B cell (primary cell): ENCODE measurements around the gene EPN1. TPM values are rescaled to one million over a fixed set of nuclear protein-coding genes. Genes with fewer than 3 reads are reported as not detected.
A peak's percentile ranks its signal among the peaks of the same experiment; 100 is the strongest.

ENCODE experiments used
- ATAC-seq: fragments of 200-7000 bp; cut with Tn5 transposase; one replicate; pipeline ENCODE4 v1.10.0; 2021; ENCODE audit warnings: low read depth, mild to moderate bottlenecking, moderate number of reproducible peaks, moderate library complexity
- CTCF ChIA-PET: fragments of 350-600 bp; sonication (Branson Sonifier 250); formaldehyde crosslinking; loops from one replicate; lab custom pipeline; 2021; ENCODE audit warnings: antibody characterized with exemption, inconsistent platforms; lab: Charles Lee
- POLR2A ChIA-PET: fragments of 350-600 bp; sonication (Branson Sonifier 250); formaldehyde crosslinking; loops from one replicate; lab custom pipeline; 2021; ENCODE audit warnings: antibody characterized with exemption; lab: Charles Lee
- DNase-seq: peaks from one replicate; pipeline ENCODE4 v3.0.0; 2013
- H2AFZ ChIP-seq: 2 replicates; pipeline ENCODE4 v1.6.1; 2012; ENCODE audit warnings: mild to moderate bottlenecking, low read depth, low read length; ENCODE audit not compliant: insufficient read depth, poor library complexity, severe bottlenecking
- H3K27ac ChIP-seq, 2 donors: 1 replicate in 1 of 2; 2 replicates in 1 of 2; pipeline ENCODE4 v1.5.1; 2012 to 2013; ENCODE audit warnings: low read length in 2 of 2, mild to moderate bottlenecking in 2 of 2, moderate library complexity in 1 of 2
- H3K27me3 ChIP-seq, 4 experiments: fragments of 200-600 bp in 1 of 4; sonication (generic) in 1 of 4; replicated peaks in 1 of 4; 1 replicate in 2 of 4; 2 replicates in 2 of 4; pipeline versions ENCODE4 v1.6.1 to v1.7.0; 2013 to 2016; ENCODE audit warnings: low read length in 3 of 4, mild to moderate bottlenecking in 2 of 4, mixed read lengths in 1 of 4, moderate library complexity in 1 of 4; ENCODE audit not compliant: insufficient read depth in 4 of 4, control insufficient read depth in 3 of 4; ENCODE audit errors: control extremely low read depth in 1 of 4
- H3K36me3 ChIP-seq, 2 experiments: replicated peaks in 1 of 2; 1 replicate in 1 of 2; 2 replicates in 1 of 2; pipeline versions ENCODE4 v1.6.1 to v1.7.1; 2013; ENCODE audit warnings: low read length in 1 of 2; ENCODE audit not compliant: insufficient read depth in 2 of 2, control insufficient read depth in 1 of 2; ENCODE audit errors: control extremely low read depth in 1 of 2, extremely low read depth in 1 of 2
- H3K4me1 ChIP-seq, 2 donors: fragments of 200-600 bp in 1 of 2; sonication (generic) in 1 of 2; 1 replicate in 1 of 2; 2 replicates in 1 of 2; pipeline versions ENCODE4 v1.5.1 to v1.6.1; 2013 to 2017; ENCODE audit warnings: low read length in 2 of 2; ENCODE audit not compliant: control insufficient read depth in 2 of 2, insufficient read depth in 2 of 2
- H3K4me2 ChIP-seq: replicated peaks from 2 replicates; pipeline ENCODE3; 2012; ENCODE audit warnings: mild to moderate bottlenecking, low read depth, low read length; ENCODE audit not compliant: poor library complexity, severe bottlenecking
- H3K4me3 ChIP-seq, 5 experiments: fragments of 200-600 bp in 1 of 5; sonication (generic) in 1 of 5; 1 replicate in 3 of 5; 2 replicates in 2 of 5; pipeline versions ENCODE4 v1.5.1 to v1.7.0; 2011 to 2016; ENCODE audit warnings: low read length in 4 of 5, mild to moderate bottlenecking in 4 of 5, low read depth in 2 of 5, control low read depth in 1 of 5, moderate library complexity in 1 of 5; ENCODE audit not compliant: insufficient read depth in 1 of 5; ENCODE audit errors: control extremely low read depth in 1 of 5, extremely low read depth in 1 of 5
- H3K79me2 ChIP-seq: fragments of 200-600 bp; sonication (generic); one replicate; pipeline ENCODE4 v1.6.0; 2016; ENCODE audit warnings: low read length; ENCODE audit not compliant: control insufficient read depth, insufficient read depth
- H3K9ac ChIP-seq: fragments of 200-600 bp; sonication (generic); 2 replicates; pipeline ENCODE4 v1.6.1; 2017; ENCODE audit warnings: mild to moderate bottlenecking, low read length, moderate library complexity
- H3K9me3 ChIP-seq, 3 donors: one replicate each; pipeline versions ENCODE4 v1.6.1 to v1.7.1; 2013; ENCODE audit warnings: low read length in 2 of 3; ENCODE audit not compliant: control insufficient read depth in 2 of 3, insufficient read depth in 1 of 3; ENCODE audit errors: control extremely low read depth in 1 of 3
- H4K20me1 ChIP-seq: 2 replicates; pipeline ENCODE4 v1.6.0; 2012; ENCODE audit warnings: mild to moderate bottlenecking, low read length; ENCODE audit not compliant: insufficient read depth, control insufficient read depth, poor library complexity, severe bottlenecking
- H3K27ac Mint-ChIP-seq: one replicate; pipeline ENCODE4 v1.8.0; 2021; ENCODE audit warnings: mixed read lengths
- H3K27me3 Mint-ChIP-seq: one replicate; pipeline ENCODE4 v1.8.0; 2021; ENCODE audit warnings: mixed read lengths
- H3K4me1 Mint-ChIP-seq: one replicate; pipeline ENCODE4 v1.8.0; 2021; ENCODE audit warnings: mixed read lengths
- H3K4me3 Mint-ChIP-seq: one replicate; pipeline ENCODE4 v1.8.0; 2021; ENCODE audit warnings: mixed read lengths
- H3K9me3 Mint-ChIP-seq: one replicate; pipeline ENCODE4 v1.8.0; 2022; ENCODE audit warnings: mixed read lengths; ENCODE audit not compliant: insufficient read depth
- CTCF ChIP-seq: fragments of 200-600 bp; IDR thresholded peaks from one replicate; pipeline ENCODE4 v1.8.0; 2022; ENCODE audit warnings: antibody characterized with exemption, mild to moderate bottlenecking
- EZH2 ChIP-seq: IDR thresholded peaks from 2 replicates; pipeline ENCODE4 v1.6.1; 2012; ENCODE audit warnings: borderline replicate concordance, low read depth, mild to moderate bottlenecking, moderate library complexity, low read length; ENCODE audit not compliant: insufficient read depth, poor library complexity, severe bottlenecking
- WGBS: methylation state at CpG from one replicate; pipeline ENCODE4 v1.1.5; 2013; ENCODE audit warnings: missing lambda C conversion rate; ENCODE audit not compliant: insufficient coverage; 5-methylcytosine and 5-hydroxymethylcytosine counted together
- intact Hi-C: fragments of 100-400 bp; cut with micrococcal nuclease; formaldehyde crosslinking; loops from one replicate; pipeline ENCODE4 v1.10.0; 2022
- polyA plus RNA-seq: library from polyadenylated mRNA; depleted of rRNA; stranded (reverse); fragments of >200 nt; gene quantifications from 2 replicates; pipeline ENCODE4 v1.2.3, GENCODE V29; 2012
- total RNA-seq, 2 donors: library from RNA; stranded (reverse); fragments of 120-200 nt in 1 of 2; gene quantifications; 1 replicate in 1 of 2; 2 replicates in 1 of 2; pipeline versions ENCODE4 v1.2.3 to v1.2.4, GENCODE V29; 2013 to 2022

EPN1 gene
- total and polyA plus RNA-seq, 2 donors (not counting 1 experiment from before 2014, with no cell fraction given) = 54.4 to 63.9 TPM

- Histone ChIP-seq H3K27ac (peak overlapping the region in 1 of 2 donors; percentile 25), H3K79me2 (peaks cover 69% of the 10 kb centered on the region), H3K36me3 (peaks cover 0 to 49% of the 10 kb centered on the region in 2 experiments), H3K4me2 (peak overlapping the region; percentile 87), H3K27me3 (no peaks in the 10 kb centered on the region), H3K4me3 (peak overlapping the region in 3 of 5 experiments; percentile 66 to 92 (median 85)), H3K4me1 (peaks cover 37 to 51% of the 10 kb centered on the region in 2 donors), H2AFZ (no peak overlapping the region), H3K9me3 (no peaks in the 10 kb centered on the region), H3K9ac (peak overlapping the region; percentile 93), H4K20me1 (peaks cover 68% of the 10 kb centered on the region)
- no peaks in the 10 kb centered on the region for H3K27me3 Mint-ChIP-seq
- ChIA-PET POLR2A (interaction anchor here (0.6 kb wide), 1 partner anchor 60 kb away, joined by 4 read pairs; no protein-coding TSS in a partner anchor), CTCF (interaction anchor here (0.7 to 2.3 kb wide), 5 partner anchors 14 to 152 kb away, joined by 3 to 15 read pairs (median 5); no protein-coding TSS in a partner anchor)
- DNase-seq = no peak
- WGBS = 51% methylated on average over 17 of the region's 18 CpGs
- no peak for ATAC-seq
- TF ChIP-seq EZH2 (no peak), CTCF (no peak)
- intact Hi-C loops = no loop called here
- H3K9me3 Mint-ChIP-seq = no peaks in the 10 kb centered on the region
- peak overlapping the region; percentile 93 for H3K4me3 Mint-ChIP-seq
- peaks cover 52% of the 10 kb centered on the region for H3K4me1 Mint-ChIP-seq
- H3K27ac Mint-ChIP-seq = peak overlapping the region; percentile 73
These were observed 17.9 kb upstream of the EPN1 start for GRCh38 chr19:55656988-55657747.
